ENCODE data around the gene DRG2.

DNA sequence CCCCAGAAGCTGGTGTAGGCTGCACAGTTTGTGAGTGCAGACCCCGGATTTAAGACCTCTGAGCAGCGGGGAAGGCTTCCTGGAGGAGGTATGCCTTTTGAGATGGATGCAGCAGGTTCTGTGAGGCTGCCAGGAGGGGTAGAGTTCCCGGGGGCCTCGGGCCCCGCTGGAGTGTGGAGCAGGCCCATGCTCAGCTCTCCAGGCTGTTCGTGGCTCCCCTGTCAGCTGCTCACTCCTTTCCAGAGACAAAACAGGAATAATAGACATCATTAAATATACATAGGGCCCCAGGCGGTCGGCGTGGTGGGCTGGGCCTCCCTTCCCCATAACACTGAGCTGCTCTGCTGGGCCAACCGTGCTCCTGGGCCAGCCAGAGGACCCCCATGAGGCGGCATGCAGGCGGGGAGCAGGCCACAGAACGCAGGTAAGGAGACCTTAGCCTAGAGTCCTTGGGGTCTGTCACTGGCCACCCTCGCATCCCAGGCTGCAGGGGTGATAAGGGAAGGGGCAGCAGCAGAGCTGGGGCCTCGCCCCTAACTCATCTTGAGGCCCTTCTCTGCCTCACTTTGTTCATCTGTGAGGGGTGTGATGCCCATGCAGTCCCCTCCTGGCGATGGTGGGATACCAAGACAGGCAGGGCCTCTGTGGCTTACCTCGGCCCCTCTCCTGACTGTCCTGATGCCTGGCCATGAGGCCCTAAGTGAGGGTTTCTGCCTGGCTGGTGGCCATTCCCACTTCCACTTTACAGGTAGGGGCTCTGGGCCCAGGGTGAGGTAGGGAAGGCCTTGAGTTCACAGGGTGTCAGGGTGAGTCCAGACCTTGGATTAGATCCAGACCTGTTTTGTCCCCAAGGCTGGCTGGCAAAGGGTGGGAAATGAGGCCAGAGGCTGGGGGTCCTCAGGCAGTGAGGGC, 20.9 kb downstream of the DRG2 start, which contains the start of gene MYO15A:
- TF ChIP-seq, protein P1, sequence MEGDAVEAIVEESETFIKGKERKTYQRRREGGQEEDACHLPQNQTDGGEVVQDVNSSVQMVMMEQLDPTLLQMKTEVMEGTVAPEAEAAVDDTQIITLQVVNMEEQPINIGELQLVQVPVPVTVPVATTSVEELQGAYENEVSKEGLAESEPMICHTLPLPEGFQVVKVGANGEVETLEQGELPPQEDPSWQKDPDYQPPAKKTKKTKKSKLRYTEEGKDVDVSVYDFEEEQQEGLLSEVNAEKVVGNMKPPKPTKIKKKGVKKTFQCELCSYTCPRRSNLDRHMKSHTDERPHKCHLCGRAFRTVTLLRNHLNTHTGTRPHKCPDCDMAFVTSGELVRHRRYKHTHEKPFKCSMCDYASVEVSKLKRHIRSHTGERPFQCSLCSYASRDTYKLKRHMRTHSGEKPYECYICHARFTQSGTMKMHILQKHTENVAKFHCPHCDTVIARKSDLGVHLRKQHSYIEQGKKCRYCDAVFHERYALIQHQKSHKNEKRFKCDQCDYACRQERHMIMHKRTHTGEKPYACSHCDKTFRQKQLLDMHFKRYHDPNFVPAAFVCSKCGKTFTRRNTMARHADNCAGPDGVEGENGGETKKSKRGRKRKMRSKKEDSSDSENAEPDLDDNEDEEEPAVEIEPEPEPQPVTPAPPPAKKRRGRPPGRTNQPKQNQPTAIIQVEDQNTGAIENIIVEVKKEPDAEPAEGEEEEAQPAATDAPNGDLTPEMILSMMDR (conservative IDR thresholded peaks at IDR 0.05; ENCODE audit: low read depth, low read length) = no peak
- no peak for TF ChIP-seq EZH2 (IDR thresholded peaks at IDR 0.05; ENCODE audit: borderline replicate concordance, low read depth, low read length, poor library complexity, severe bottlenecking)

Data from A673 (cell line).